Spleen (tissue), 7 donors: ENCODE data around the gene HOXA10.

Experiments used
- CTCF ChIP-seq, 11 experiments: fragments of 200-600 bp in 7 of 11; fragments of 450-650 bp in 4 of 11; sonication (generic) in 4 of 11; IDR thresholded peaks in 8 of 11; conservative IDR thresholded peaks in 3 of 11; 1 replicate in 7 of 11; 2 replicates in 4 of 11; pipeline versions ENCODE4 v1.4.0 to v1.8.0; 2016 to 2021; ENCODE audit warnings: antibody characterized with exemption in 11 of 11, inconsistent platforms in 4 of 11, mild to moderate bottlenecking in 1 of 11
- POLR2A ChIP-seq, 3 donors: fragments of 450-650 bp; IDR thresholded peaks; one replicate each; pipeline ENCODE4 v1.5.1; 2017; ENCODE audit warnings: antibody characterized with exemption in 3 of 3, mild to moderate bottlenecking in 1 of 3
- donor health status: DM: no; HTN: no; CAD: no; lungs with moderate emphysema.
- donor health status: DM: no; HTN: no; CAD: no.
- donor health status: DM: no; HTN: no; CAD: no.

GRCh38 chr7:27194686-27195379, 20.7 kb upstream of the HOXA10 start:
- no peak for TF ChIP-seq POLR2A (IDR thresholded peaks at IDR 0.05)
- no peak for TF ChIP-seq CTCF (IDR thresholded peaks at IDR 0.05 in 8 of 11, conservative IDR thresholded peaks at IDR 0.05 in 3 of 11)
